HepG2 (cell line): Measurements from ENCODE around the gene COL26A1. TPM values are rescaled to one million over a fixed set of nuclear protein-coding genes. Genes with fewer than 3 reads are reported as not detected.

ENCODE experiments used
- ATAC-seq: fragments of 200-7000 bp; cut with Tn5 transposase; 3 replicates; pipeline ENCODE4 v1.9.1; 2020; ENCODE audit warnings: mild to moderate bottlenecking, moderate library complexity
- BruUV-seq: library from RNA; stranded (reverse); fragments of 400-500 nt; replicated peaks from 2 replicates; lab custom pipeline; 2021; lab: Mats Ljungman, UMichigan
- CTCF ChIA-PET: fragments of 300-600 bp; formaldehyde crosslinking; extraction: SDS; loops from one replicate; lab custom pipeline; 2021; ENCODE audit warnings: low total read pairs, inconsistent platforms, low intra/inter-chr PET ratio; lab: Yijun Ruan, JAX
- POLR2A ChIA-PET: fragments of 350-600 bp; sonication (Branson Sonifier 250); formaldehyde crosslinking; loops from one replicate; lab custom pipeline; 2020; ENCODE audit warnings: antibody characterized with exemption, inconsistent platforms; lab: Yijun Ruan, JAX
- DNase-seq: peaks from one replicate; pipeline ENCODE4 v3.0.0-alpha.2; 2015; ENCODE audit warnings: low spot score
- FAIRE-seq: peaks from 3 replicates; lab custom pipeline; 2011; peaks lifted over from hg19 to GRCh38; lab: Jason Lieb, UNC
- H2AFZ ChIP-seq: one replicate; pipeline ENCODE4 v1.6.1; 2011; ENCODE audit warnings: low read length, inconsistent platforms
- H3K27ac ChIP-seq: fragments of 300-600 bp; 3 replicates; pipeline ENCODE4 v1.8.0; 2011; ENCODE audit warnings: mixed run types, mild to moderate bottlenecking, mixed read lengths, low read length, inconsistent platforms; ENCODE audit not compliant: insufficient read depth; ENCODE audit errors: extremely low read length
- H3K27me3 ChIP-seq, 2 experiments: fragments of 200-600 bp in 1 of 2; 2 replicates in 1 of 2; 3 replicates in 1 of 2; pipeline versions ENCODE4 v1.6.0 to v1.8.0; 2011; ENCODE audit warnings: low read length in 2 of 2, mild to moderate bottlenecking in 2 of 2, moderate library complexity in 2 of 2, inconsistent platforms in 1 of 2; ENCODE audit not compliant: insufficient read depth in 2 of 2, control insufficient read depth in 1 of 2
- H3K36me3 ChIP-seq, 2 experiments: fragments of 200-600 bp in 1 of 2; replicated peaks in 1 of 2; 2 replicates in 1 of 2; 3 replicates in 1 of 2; pipeline versions ENCODE4 v1.5.1 to v1.8.0; 2011; ENCODE audit warnings: low read length in 2 of 2, inconsistent platforms in 1 of 2; ENCODE audit not compliant: insufficient read depth in 2 of 2, control insufficient read depth in 1 of 2
- H3K4me1 ChIP-seq: 2 replicates; pipeline ENCODE4 v1.5.1; 2012; ENCODE audit warnings: low read length, inconsistent platforms; ENCODE audit not compliant: insufficient read depth
- H3K4me2 ChIP-seq: 2 replicates; pipeline ENCODE4 v1.6.0; 2011; ENCODE audit warnings: low read depth, low read length, inconsistent platforms
- H3K4me3 ChIP-seq, 3 experiments: fragments of 200-600 bp in 1 of 3; sonication (generic), shearing (Covaris generic) in 1 of 3; replicated peaks in 1 of 3; 2 replicates each; pipeline ENCODE4 v1.5.1; 2011 to 2016; ENCODE audit warnings: low read length in 3 of 3, inconsistent platforms in 2 of 3, low read depth in 2 of 3, mild to moderate bottlenecking in 2 of 3, control low read depth in 1 of 3, mixed read lengths in 1 of 3; ENCODE audit not compliant: insufficient read depth in 1 of 3
- H3K79me2 ChIP-seq: one replicate; pipeline ENCODE4 v1.6.1; 2011; ENCODE audit warnings: low read length, inconsistent platforms; ENCODE audit not compliant: insufficient read depth
- H3K9ac ChIP-seq: 2 replicates; pipeline ENCODE4 v1.6.0; 2011; ENCODE audit warnings: mild to moderate bottlenecking, low read depth, low read length, inconsistent platforms; ENCODE audit not compliant: insufficient read depth
- H3K9me3 ChIP-seq: 2 replicates; pipeline ENCODE4 v1.5.1; 2012; ENCODE audit warnings: mild to moderate bottlenecking, low read length
- H4K20me1 ChIP-seq: 2 replicates; pipeline ENCODE4 v1.6.0; 2011; ENCODE audit warnings: inconsistent platforms, mild to moderate bottlenecking, low read length, moderate library complexity; ENCODE audit not compliant: insufficient read depth
- ADNP ChIP-seq: sonication (generic); formaldehyde crosslinking; IDR thresholded peaks from 2 replicates; pipeline ENCODE4 v1.4.0; 2020; ENCODE audit warnings: missing genetic modification reagents
- ASH2L ChIP-seq: fragments of 300-600, 200-600 bp; sonication (generic); IDR thresholded peaks from 2 replicates; pipeline ENCODE4 v1.7.0; 2017; ENCODE audit warnings: low read depth, mild to moderate bottlenecking, moderate library complexity, mixed read lengths, low read length; ENCODE audit not compliant: insufficient read length
- KDM1A ChIP-seq: IDR thresholded peaks from 2 replicates; pipeline ENCODE4 v1.6.1; 2016; ENCODE audit warnings: missing compliant biosample characterization
- MNT ChIP-seq: fragments of 450-650 bp; IDR thresholded peaks from 2 replicates; pipeline ENCODE4 v1.6.1; 2016
- POLR2AphosphoS2 ChIP-seq: IDR thresholded peaks from 2 replicates; pipeline ENCODE4 v1.6.1; 2011; ENCODE audit warnings: low read depth, low read length, improper control_type of control experiment
- ZFP36 ChIP-seq: fragments of 150-350 bp; IDR thresholded peaks from 2 replicates; pipeline ENCODE4 v1.6.1; 2018; ENCODE audit warnings: borderline replicate concordance, low read length, low read depth; ENCODE audit not compliant: partially characterized antibody
- ZMYM3 ChIP-seq: sonication (generic); formaldehyde crosslinking; IDR thresholded peaks from 2 replicates; pipeline ENCODE4 v1.5.1; 2020; ENCODE audit warnings: mild to moderate bottlenecking, missing genetic modification reagents
- WGBS: methylation state at CpG from one replicate; pipeline ENCODE4 v1.1.6; 2017; ENCODE audit warnings: low lambda C conversion rate; 5-methylcytosine and 5-hydroxymethylcytosine counted together
- in situ Hi-C: cut with HindIII; loops from 2 replicates; pipeline ENCODE4 v1.10.0; 2017; ENCODE audit warnings: low pct_unique_long_range_greater_than_20kb; ENCODE audit not compliant: extremely low pct_ligation_motif_present
- intact Hi-C: fragments of 100-400 bp; cut with micrococcal nuclease; formaldehyde crosslinking; loops from one replicate; pipeline ENCODE4 v1.10.0; 2022; ENCODE audit not compliant: unreplicated experiment
- polyA plus RNA-seq, 8 experiments: library from polyadenylated mRNA; depleted of rRNA in 3 of 8; stranded (reverse) in 7 of 8; unstranded in 1 of 8; fragments of >200 nt; fragmentation: Illumina TruSeq in 4 of 8; extraction: Trizol in 4 of 8; gene quantifications; 2 replicates each; pipeline versions ENCODE4 v1.2.1 to v1.2.3, GENCODE V29; 2011 to 2016; ENCODE audit warnings: low read depth in 4 of 8, missing spikeins in 1 of 8, mixed read lengths in 1 of 8; ENCODE audit not compliant: insufficient read depth in 1 of 8
- total RNA-seq, 5 experiments: library from RNA; depleted of rRNA; stranded (reverse); fragments of >200 nt; fragmentation: Illumina TruSeq; extraction: Trizol; gene quantifications; 2 replicates each; pipeline ENCODE4 v1.2.3, GENCODE V29; 2016; ENCODE audit warnings: low read depth in 1 of 5

Gene COL26A1
- total and polyA plus RNA-seq, 2 of the 13 experiments (the other 11 are each of a cell fraction or from before 2014, with no cell fraction given): 7.8 to 9.2 TPM

GRCh38 chr7:101563198-101563901 is 200.7 kb downstream of the COL26A1 start:
- ChIA-PET POLR2A (no interaction called here), CTCF (no interaction called here)
- Histone ChIP-seq H3K27me3 (peaks cover 0 to 2% of the 10 kb centered on the region in 2 experiments; a peak in 2 of 5 replicates), H3K27ac (no peak overlapping the region), H3K9me3 (no peaks in the 10 kb centered on the region), H3K79me2 (no peaks in the 10 kb centered on the region), H3K4me3 (no peak overlapping the region), H3K4me2 (no peak overlapping the region), H4K20me1 (no peaks in the 10 kb centered on the region), H3K36me3 (no peaks in the 10 kb centered on the region), H3K9ac (no peak overlapping the region), H3K4me1 (no peaks in the 10 kb centered on the region), H2AFZ (no peak overlapping the region)
- peak; percentile 40; the same call in 2 of the 3 replicates for ATAC-seq
- no TSS peak for BruUV-seq
- intact Hi-C loops (no loop called here), in situ Hi-C loops (no loop called here)
- FAIRE-seq: no peak
- 30% methylated on average over 5 of the region's 15 CpGs for WGBS
- TF ChIP-seq ZMYM3 (CRISPR knock-in tag) (peak; percentile 82), KDM1A (CRISPR knock-in tag) (0 out of 2 replicates have a peak, but pooled peaks have one; percentile 39), ASH2L (no peak), ZFP36 (peak; percentile 51), ADNP (peak; percentile 70; the same call in 1 of the 2 replicates)
- no peak for DNase-seq

GRCh38 chr7:101563943-101564777 is 201.5 kb downstream of the COL26A1 start:
- no peak overlapping the region for H2AFZ ChIP-seq
- H3K4me2 ChIP-seq: no peak overlapping the region
- no peaks in the 10 kb centered on the region for H3K9me3 ChIP-seq
- no TSS peak for BruUV-seq
- no peak overlapping the region for H3K4me3 ChIP-seq
- in situ Hi-C loops (no loop called here), intact Hi-C loops (no loop called here)
- DNase-seq (no peak), FAIRE-seq (no peak)
- H4K20me1 ChIP-seq: no peaks in the 10 kb centered on the region
- no peaks in the 10 kb centered on the region for H3K36me3 ChIP-seq
- WGBS: 64% methylated on average over 14 of the region's 23 CpGs
- H3K27me3 ChIP-seq: peaks cover 0 to 2% of the 10 kb centered on the region in 2 experiments; a peak in 2 of 5 replicates
- ChIA-PET CTCF (no interaction called here), POLR2A (no interaction called here)
- TF ChIP-seq POLR2AphosphoS2: no peak
- TF ChIP-seq MNT: 0 out of 2 replicates have a peak, but pooled peaks have one; percentile 17
- TF ChIP-seq, all 625 proteins: peak for 1
- peak; percentile 29; the same call in 2 of the 3 replicates for ATAC-seq
- H3K9ac ChIP-seq: no peak overlapping the region
- H3K79me2 ChIP-seq: no peaks in the 10 kb centered on the region
- H3K27ac ChIP-seq: no peak overlapping the region
- no peaks in the 10 kb centered on the region for H3K4me1 ChIP-seq
